Epithelial cell of esophagus (primary cell): Measurements from ENCODE around the gene GPC3.

Source experiments
- DNase-seq: peaks from one replicate; pipeline ENCODE4 v3.0.0; 2010; ENCODE audit warnings: low read depth
- H3K4me3 ChIP-seq: 2 replicates; pipeline ENCODE4 v1.5.1; 2011; ENCODE audit warnings: mild to moderate bottlenecking, low read length, control low read depth
- TF ChIP-seq, protein P1 (sequence below): IDR thresholded peaks from 2 replicates; pipeline ENCODE4 v1.5.1; 2011; ENCODE audit warnings: low read depth, mild to moderate bottlenecking, low read length, control low read depth, inconsistent platforms; ENCODE audit not compliant: insufficient read depth; ENCODE audit errors: missing control alignments

The GPC3 gene

DNA sequence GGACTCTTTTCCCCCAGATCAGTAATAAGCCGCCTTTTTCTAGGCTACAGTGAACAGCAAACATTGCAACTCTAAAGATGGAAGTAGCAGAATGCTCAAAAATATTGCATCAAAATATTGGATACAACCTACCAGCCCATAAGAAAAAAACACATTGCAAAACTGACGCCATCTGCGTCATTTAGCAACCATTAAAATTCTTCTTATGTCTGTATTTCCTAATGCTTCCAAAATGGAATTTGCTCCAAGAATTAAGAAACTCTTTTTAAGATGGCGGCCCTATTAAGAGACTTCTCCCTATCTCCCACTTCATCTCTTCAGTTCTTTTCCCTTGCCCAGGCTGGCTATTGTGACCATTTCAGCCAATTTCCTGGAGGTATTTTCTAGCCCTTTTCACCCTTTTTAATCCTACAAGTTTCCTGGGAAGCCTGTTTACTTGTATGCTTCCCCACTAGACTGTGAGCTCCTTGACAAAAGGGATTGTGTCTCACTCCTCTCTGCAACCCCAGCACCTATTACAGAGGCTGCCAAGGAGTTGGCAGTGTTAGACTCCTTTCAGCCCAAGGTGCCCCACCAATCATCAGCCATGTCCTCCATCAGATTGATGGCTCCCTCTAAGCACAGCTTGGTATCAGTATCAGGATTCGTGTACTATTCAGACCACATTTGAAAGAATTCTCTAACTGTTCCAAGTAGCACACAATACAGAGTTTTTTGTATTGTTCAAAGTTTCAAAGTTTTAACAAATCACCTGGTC lies 4.4 kb downstream of the GPC3 start:
- TF ChIP-seq, protein P1, sequence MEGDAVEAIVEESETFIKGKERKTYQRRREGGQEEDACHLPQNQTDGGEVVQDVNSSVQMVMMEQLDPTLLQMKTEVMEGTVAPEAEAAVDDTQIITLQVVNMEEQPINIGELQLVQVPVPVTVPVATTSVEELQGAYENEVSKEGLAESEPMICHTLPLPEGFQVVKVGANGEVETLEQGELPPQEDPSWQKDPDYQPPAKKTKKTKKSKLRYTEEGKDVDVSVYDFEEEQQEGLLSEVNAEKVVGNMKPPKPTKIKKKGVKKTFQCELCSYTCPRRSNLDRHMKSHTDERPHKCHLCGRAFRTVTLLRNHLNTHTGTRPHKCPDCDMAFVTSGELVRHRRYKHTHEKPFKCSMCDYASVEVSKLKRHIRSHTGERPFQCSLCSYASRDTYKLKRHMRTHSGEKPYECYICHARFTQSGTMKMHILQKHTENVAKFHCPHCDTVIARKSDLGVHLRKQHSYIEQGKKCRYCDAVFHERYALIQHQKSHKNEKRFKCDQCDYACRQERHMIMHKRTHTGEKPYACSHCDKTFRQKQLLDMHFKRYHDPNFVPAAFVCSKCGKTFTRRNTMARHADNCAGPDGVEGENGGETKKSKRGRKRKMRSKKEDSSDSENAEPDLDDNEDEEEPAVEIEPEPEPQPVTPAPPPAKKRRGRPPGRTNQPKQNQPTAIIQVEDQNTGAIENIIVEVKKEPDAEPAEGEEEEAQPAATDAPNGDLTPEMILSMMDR = no peak
- no peak overlapping the region for H3K4me3 ChIP-seq
- DNase-seq = no peak

DNA sequence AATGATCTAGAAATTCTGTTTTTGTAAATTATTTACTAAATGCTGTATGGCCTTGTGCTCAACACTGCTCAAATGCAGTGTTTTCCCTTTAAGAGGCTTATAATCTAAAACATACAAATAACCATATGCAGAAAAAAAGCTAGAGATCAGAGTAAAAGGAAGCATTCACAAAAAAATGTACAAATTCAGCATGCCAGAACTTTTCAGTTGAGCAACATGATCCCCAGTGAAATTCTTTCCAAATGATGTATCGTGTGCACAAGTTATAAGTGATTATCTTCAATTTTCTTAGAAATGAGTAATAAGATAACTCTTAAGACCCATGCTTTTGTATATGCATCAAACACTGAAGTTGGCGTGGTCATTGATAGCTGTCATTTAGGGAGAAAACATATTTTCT lies 5.0 kb downstream of the GPC3 start:
- TF ChIP-seq, protein P1 = no peak
- no peak overlapping the region for H3K4me3 ChIP-seq
- no peak for DNase-seq

DNA sequence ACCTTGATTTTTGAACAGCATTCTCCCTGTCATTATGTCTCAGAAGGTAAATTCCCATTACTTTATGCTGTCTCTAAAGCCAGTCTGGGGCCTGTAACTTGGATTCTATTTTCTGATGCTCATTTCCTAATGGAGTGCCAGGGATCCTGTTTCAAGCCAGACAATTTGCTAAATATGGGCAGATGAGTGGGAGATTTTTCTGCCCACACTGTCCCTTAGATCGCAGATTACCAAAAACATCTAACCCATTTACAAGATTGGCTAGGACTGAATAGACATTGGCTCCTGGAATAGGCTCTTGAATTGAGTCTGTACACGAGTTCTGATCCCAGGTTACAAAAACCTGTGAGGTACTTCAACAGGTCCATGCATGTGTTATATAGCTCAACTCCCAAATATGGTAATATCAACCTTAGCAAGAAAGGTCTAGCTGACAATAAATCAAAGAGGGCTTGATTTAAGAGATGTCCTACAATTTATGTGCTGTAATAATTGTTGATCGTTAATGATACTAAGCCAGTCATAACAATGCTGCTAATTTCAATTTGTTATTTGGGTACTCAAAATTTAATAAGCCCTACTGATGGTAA lies 5.7 kb downstream of the GPC3 start:
- TF ChIP-seq, protein P1 = no peak
- no peak overlapping the region for H3K4me3 ChIP-seq
- DNase-seq = no peak

DNA sequence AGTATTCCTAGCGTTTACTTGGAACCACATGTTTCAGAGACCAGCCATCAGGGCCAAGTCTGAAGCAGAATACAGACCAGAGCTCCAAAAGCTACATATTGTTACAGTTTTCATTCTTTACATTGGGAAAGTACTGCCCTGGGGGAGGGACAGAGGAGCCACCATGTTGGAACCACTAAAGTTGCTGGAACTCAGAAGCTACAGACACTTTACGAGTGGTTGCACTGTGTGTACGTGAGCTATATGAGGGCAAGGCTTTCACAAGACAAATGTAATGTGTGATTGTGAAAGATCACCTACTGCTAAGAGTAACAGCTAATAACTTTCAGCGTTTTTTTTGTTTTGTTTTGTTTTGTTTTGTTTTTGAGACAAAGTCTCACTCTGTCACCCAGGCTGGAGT lies 11.7 kb downstream of the GPC3 start:
- DNase-seq = no peak
- TF ChIP-seq, protein P1 = no peak

DNA sequence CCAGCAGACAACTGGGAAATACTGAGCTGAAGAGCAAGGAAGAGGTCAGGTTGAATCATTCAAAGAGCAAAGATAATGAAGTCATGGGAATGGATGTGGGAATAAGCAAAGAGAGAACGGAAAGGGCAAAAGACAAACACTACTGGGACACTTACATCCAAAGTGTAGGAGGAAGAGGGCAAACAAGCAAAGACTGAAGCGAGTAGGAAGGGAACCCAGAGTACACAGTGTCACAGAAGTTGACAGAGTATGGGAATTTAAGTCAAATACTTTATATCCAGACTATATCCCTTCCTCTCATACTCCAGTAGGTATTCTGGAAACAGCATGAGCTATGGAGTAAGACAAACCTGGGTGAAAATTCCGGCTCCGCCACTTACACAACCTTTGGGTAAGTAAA lies 12.5 kb downstream of the GPC3 start:
- TF ChIP-seq, protein P1 = no peak
- no peak for DNase-seq
- no peak overlapping the region for H3K4me3 ChIP-seq

More for the DNA sequence above, 11.7 kb downstream of the GPC3 start:
- no peak overlapping the region for H3K4me3 ChIP-seq

DNA sequence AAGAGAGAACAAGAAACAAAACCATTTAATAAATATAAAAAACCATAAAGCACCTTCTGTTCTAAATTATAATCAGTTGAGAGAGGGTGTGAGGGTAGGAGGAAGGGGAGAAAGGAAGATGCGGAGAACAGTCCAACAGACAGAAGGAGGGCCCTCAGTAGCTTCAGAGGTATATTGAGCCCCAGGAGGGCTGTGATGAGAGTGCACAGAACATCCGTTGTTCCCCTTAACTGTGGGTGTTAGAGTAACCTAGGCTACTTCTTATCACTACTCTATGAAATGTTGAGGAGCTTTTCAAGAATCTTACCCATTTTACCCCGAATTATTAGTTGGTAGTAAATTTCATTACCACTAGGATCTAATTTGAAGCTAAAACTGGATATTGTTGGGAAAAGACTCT lies 13.8 kb downstream of the GPC3 start:
- TF ChIP-seq, protein P1 = no peak
- no peak overlapping the region for H3K4me3 ChIP-seq
- DNase-seq = no peak

DNA sequence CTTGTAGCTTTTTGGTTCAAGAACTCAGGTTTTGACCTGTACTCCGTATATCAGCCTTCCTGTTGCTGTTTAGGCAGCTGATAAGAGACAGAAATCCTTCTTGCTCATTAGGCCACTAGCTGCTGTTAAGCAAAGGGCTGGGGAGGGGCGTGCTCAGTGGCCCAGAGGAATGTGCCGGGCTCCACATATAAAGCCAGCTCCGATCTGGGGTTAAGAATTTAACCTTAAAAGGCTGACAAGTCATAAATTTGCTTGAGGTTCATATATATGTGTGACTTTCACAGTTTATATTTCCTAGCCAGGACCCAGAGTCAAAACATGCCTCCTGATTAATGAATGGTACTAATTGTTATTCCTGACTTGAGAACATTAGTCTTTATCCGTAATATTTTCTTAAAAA lies 15.3 kb downstream of the GPC3 start:
- DNase-seq = no peak

More for the DNA sequence above, 15.3 kb downstream of the GPC3 start:
- H3K4me3 ChIP-seq = no peak overlapping the region
- TF ChIP-seq, protein P1 = no peak
